ENCODE data around the gene OR1D5. TPM values are rescaled to one million over a fixed set of nuclear protein-coding genes. Genes with fewer than 3 reads are reported as not detected.

Gene OR1D5
- total and polyA plus RNA-seq, 10 of the 15 experiments (the other 5 are each of a cell fraction or from before 2014, with no cell fraction given) = not detected

DNA sequence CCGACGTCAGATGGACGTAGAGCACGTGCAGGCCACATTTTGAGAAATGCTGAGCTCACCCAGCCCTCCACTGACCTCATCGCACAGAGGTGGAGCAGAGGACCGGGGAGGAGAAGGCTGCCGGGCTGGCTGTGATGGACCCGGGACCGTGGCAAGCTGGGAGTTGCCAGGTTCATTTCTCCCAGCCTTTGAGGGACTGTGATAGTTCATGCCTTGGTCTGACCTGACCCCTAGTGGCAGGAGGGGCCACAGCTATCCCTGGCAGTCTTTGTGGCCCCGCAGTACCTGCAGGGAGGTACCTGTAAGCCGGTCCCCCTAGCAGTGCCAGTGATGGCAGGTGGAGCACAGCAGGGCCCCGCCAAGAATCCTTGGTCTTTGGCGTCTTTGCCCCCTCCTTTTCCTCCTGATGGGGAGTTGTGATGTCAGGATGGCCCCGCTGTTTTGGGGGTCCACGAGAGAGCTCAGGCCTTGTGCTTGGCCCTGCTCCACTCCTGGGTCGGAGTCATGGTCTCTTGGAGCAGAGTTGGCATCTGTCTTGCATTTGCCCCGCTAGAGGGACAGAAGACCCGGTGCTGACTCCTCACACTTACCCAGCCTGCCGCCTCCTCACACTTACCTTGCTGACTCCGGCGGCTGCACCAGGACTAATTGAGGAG lies 50.4 kb downstream of the OR1D5 start:
- no TSS peak for BruUV-seq (replicated peaks)
- Histone ChIP-seq H3K4me3 (no peak overlapping the region), H3K9me3 (replicated peaks; ENCODE audit: control insufficient read depth, insufficient read depth, low read length) (no peaks in the 10 kb centered on the region), H3K27me3 (replicated peaks in 1 of 2; ENCODE audit: control insufficient read depth in 2 of 2, insufficient read depth in 2 of 2, low read length in 1 of 2) (no peaks in the 10 kb centered on the region; a peak in 1 of 4 replicates), H3K9ac (ENCODE audit: control insufficient read depth, insufficient read depth, low read length) (no peak overlapping the region), H3K27ac (ENCODE audit: control insufficient read depth, insufficient read depth) (no peak overlapping the region), H4K20me1 (ENCODE audit: control insufficient read depth, insufficient read depth) (no peaks in the 10 kb centered on the region), H3K4me1 (ENCODE audit: control insufficient read depth, insufficient read depth, low read length) (no peaks in the 10 kb centered on the region), H3K36me3 (ENCODE audit: control insufficient read depth in 2 of 2, insufficient read depth in 2 of 2, low read length in 1 of 2) (no peaks in the 10 kb centered on the region), H3K4me2 (ENCODE audit: control insufficient read depth, insufficient read depth) (no peak overlapping the region), H3K79me2 (ENCODE audit: control insufficient read depth, insufficient read depth, low read length) (no peaks in the 10 kb centered on the region), H2AFZ (ENCODE audit: control insufficient read depth, low read depth, low read length) (no peak overlapping the region)
- intact Hi-C loops (cut with micrococcal nuclease; ENCODE audit: unreplicated experiment) (loop anchor here (1.0 to 5.0 kb wide), 3 partner anchors 81 to 185 kb away; no protein-coding TSS in a partner anchor), in situ Hi-C loops (cut with MboI) (loop anchor here (5.0 to 25.0 kb wide), 2 partner anchors 186 to 601 kb away; partner anchors contain the start of gene MNT)
- DNase-seq (ENCODE audit: low read depth, low spot score) = peak; percentile 16
- peak; percentile 84 for FAIRE-seq
- ChIA-PET CTCF (interaction anchor here (0.9 to 4.4 kb wide), 12 partner anchors 10 to 631 kb away, joined by 3 to 52 read pairs (median 5); no protein-coding TSS in a partner anchor), SMC1A (ENCODE audit: uncharacterized antibody, unreplicated experiment) (interaction anchor here (0.7 to 1.8 kb wide), 9 partner anchors 9 to 1439 kb away, joined by 3 to 16 read pairs (median 3); no protein-coding TSS in a partner anchor), POLR2A (interaction anchor here (0.6 kb wide), 1 partner anchor 12 kb away, joined by 4 read pairs; no protein-coding TSS in a partner anchor), RAD21 (ENCODE audit: unreplicated experiment) (interaction anchor here (0.6 to 1.9 kb wide), 8 partner anchors 10 to 631 kb away, joined by 3 to 27 read pairs (median 5); no protein-coding TSS in a partner anchor)
- 37% methylated on average over 21 of the region's 21 CpGs for WGBS (ENCODE audit: insufficient coverage, insufficient replicate concordance, low lambda C conversion rate, missing lambda C conversion rate)
- ATAC-seq = peak; percentile 98
- no peak for TF ChIP-seq RELA (IDR thresholded peaks at IDR 0.05; ENCODE audit: borderline replicate concordance, partially characterized antibody)
- TF ChIP-seq TCF12 (IDR thresholded peaks at IDR 0.05; ENCODE audit: low read depth, low read length) = no peak
- TF ChIP-seq WRNIP1 (IDR thresholded peaks at IDR 0.05; ENCODE audit: borderline replicate concordance, low read depth, low read length) = 0 out of 2 replicates have a peak, but pooled peaks have one; percentile 74
- TF ChIP-seq ZNF622 (IDR thresholded peaks at IDR 0.05) = no peak
- TF ChIP-seq SREBF1 (IDR thresholded peaks at IDR 0.05; ENCODE audit: low read length) = no peak
- no peak for TF ChIP-seq CREM (IDR thresholded peaks at IDR 0.05; ENCODE audit: low read depth)
- TF ChIP-seq BACH1 (IDR thresholded peaks at IDR 0.05; ENCODE audit: borderline replicate concordance) = no peak
- TF ChIP-seq ZNF384 (IDR thresholded peaks at IDR 0.05; ENCODE audit: borderline replicate concordance, low read depth, low read length) = no peak
- no peak for TF ChIP-seq TCF3 (IDR thresholded peaks at IDR 0.05; ENCODE audit: borderline replicate concordance, insufficient read depth, low read depth, low read length)
- no peak for TF ChIP-seq MEF2B (IDR thresholded peaks at IDR 0.05; ENCODE audit: partially characterized antibody, poor library complexity, severe bottlenecking)
- peak; percentile 93 for TF ChIP-seq RAD21 (IDR thresholded peaks at IDR 0.05; ENCODE audit: insufficient read depth, low read depth, low read length)
- TF ChIP-seq ASH2L (IDR thresholded peaks at IDR 0.05; ENCODE audit: borderline replicate concordance, low read depth) = no peak
- TF ChIP-seq, protein P1, sequence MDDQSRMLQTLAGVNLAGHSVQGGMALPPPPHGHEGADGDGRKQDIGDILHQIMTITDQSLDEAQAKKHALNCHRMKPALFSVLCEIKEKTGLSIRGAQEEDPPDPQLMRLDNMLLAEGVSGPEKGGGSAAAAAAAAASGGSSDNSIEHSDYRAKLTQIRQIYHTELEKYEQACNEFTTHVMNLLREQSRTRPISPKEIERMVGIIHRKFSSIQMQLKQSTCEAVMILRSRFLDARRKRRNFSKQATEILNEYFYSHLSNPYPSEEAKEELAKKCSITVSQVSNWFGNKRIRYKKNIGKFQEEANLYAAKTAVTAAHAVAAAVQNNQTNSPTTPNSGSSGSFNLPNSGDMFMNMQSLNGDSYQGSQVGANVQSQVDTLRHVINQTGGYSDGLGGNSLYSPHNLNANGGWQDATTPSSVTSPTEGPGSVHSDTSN (IDR thresholded peaks at IDR 0.05; ENCODE audit: insufficient replicate concordance, low read depth, low read length) = no peak
- no peak for TF ChIP-seq MYC (IDR thresholded peaks at IDR 0.05; ENCODE audit: insufficient read depth, insufficient read length, insufficient replicate concordance, low read length, severe bottlenecking)
- TF ChIP-seq ZNF274 (IDR thresholded peaks at IDR 0.05; ENCODE audit: insufficient read depth, insufficient read length) = no peak
- TF ChIP-seq STAT3 (IDR thresholded peaks at IDR 0.05; ENCODE audit: low read depth, low read length) = no peak
- no peak for TF ChIP-seq SMARCA5 (IDR thresholded peaks at IDR 0.05)
- no peak for TF ChIP-seq KDM1A (IDR thresholded peaks at IDR 0.05; ENCODE audit: borderline replicate concordance)
- no peak for TF ChIP-seq ZNF24 (IDR thresholded peaks at IDR 0.05)
- TF ChIP-seq IRF4 (IDR thresholded peaks at IDR 0.05; ENCODE audit: low read depth, low read length) = 0 out of 2 replicates have a peak, but pooled peaks have one; percentile 34
- no peak for TF ChIP-seq POLR2A (IDR thresholded peaks at IDR 0.05; ENCODE audit: low read depth, low read length)
- no peak for TF ChIP-seq ETV6 (conservative IDR thresholded peaks at IDR 0.05 in 1 of 2, IDR thresholded peaks at IDR 0.05 in 1 of 2; ENCODE audit: borderline replicate concordance in 1 of 2, low read depth in 1 of 2)
- TF ChIP-seq TARDBP (IDR thresholded peaks at IDR 0.05; ENCODE audit: borderline replicate concordance) = no peak
- TF ChIP-seq GATAD2B (conservative IDR thresholded peaks at IDR 0.05; ENCODE audit: low read depth) = no peak
- no peak for TF ChIP-seq POU2F2 (IDR thresholded peaks at IDR 0.05; ENCODE audit: borderline replicate concordance, low read depth, low read length)
- no peak for TF ChIP-seq IKZF2 (IDR thresholded peaks at IDR 0.05)

Data from GM12878 (cell line).